HepG2 (cell line): ENCODE data around the gene LRTM2. TPM values are rescaled to one million over a fixed set of nuclear protein-coding genes. Genes with fewer than 3 reads are reported as not detected.

ENCODE experiments used
- ATF7 ChIP-seq, 2 experiments: fragments of 450-650 bp in 1 of 2; sonication (generic) in 1 of 2; formaldehyde crosslinking in 1 of 2; IDR thresholded peaks; 2 replicates each; pipeline versions ENCODE4 v1.4.0 to v1.6.1; 2016 to 2020; ENCODE audit warnings: antibody characterized with exemption in 1 of 2, mild to moderate bottlenecking in 1 of 2, missing genetic modification reagents in 1 of 2
- CEBPG ChIP-seq: IDR thresholded peaks from 2 replicates; pipeline ENCODE4 v1.6.1; 2016
- CREM ChIP-seq, 2 experiments: sonication (generic) in 1 of 2; formaldehyde crosslinking in 1 of 2; IDR thresholded peaks; 2 replicates each; pipeline versions ENCODE4 v1.4.0 to v1.6.1; 2016 to 2020; ENCODE audit warnings: antibody characterized with exemption in 1 of 2, mild to moderate bottlenecking in 1 of 2, missing genetic modification reagents in 1 of 2
- FOXK1 ChIP-seq: sonication (generic); formaldehyde crosslinking; IDR thresholded peaks from 2 replicates; pipeline ENCODE4 v1.4.0; 2020; ENCODE audit warnings: low read depth, missing genetic modification reagents, borderline replicate concordance
- FOXO1 ChIP-seq: sonication (generic); formaldehyde crosslinking; IDR thresholded peaks from 2 replicates; pipeline ENCODE4 v1.4.0; 2020; ENCODE audit warnings: missing genetic modification reagents
- HOXA3 ChIP-seq: sonication (generic); formaldehyde crosslinking; IDR thresholded peaks from 2 replicates; pipeline ENCODE4 v1.5.0; 2020; ENCODE audit warnings: missing genetic modification reagents
- HOXA9 ChIP-seq: sonication (generic); formaldehyde crosslinking; IDR thresholded peaks from 2 replicates; pipeline ENCODE4 v1.8.1; 2022; ENCODE audit warnings: missing genetic modification reagents, mild to moderate bottlenecking, moderate library complexity, borderline replicate concordance
- KAT2B ChIP-seq: fragments of 150-350 bp; IDR thresholded peaks from 2 replicates; pipeline ENCODE4 v1.6.1; 2014; ENCODE audit warnings: low read depth, low read length, borderline replicate concordance
- KLF16 ChIP-seq, 2 experiments: sonication (generic) in 1 of 2; formaldehyde crosslinking in 1 of 2; IDR thresholded peaks; 2 replicates each; pipeline versions ENCODE4 v1.6.1 to v1.8.0; 2016 to 2023; ENCODE audit warnings: missing genetic modification reagents in 2 of 2, missing compliant biosample characterization in 1 of 2
- MEF2D ChIP-seq: sonication (generic); formaldehyde crosslinking; IDR thresholded peaks from 2 replicates; pipeline ENCODE4 v1.5.1; 2020; ENCODE audit warnings: mild to moderate bottlenecking, missing genetic modification reagents
- MIER2 ChIP-seq: IDR thresholded peaks from 2 replicates; pipeline ENCODE4 v1.6.1; 2016; ENCODE audit warnings: missing biosample characterization, missing genetic modification reagents
- NFRKB ChIP-seq: fragments of 450-650 bp; IDR thresholded peaks from 2 replicates; pipeline ENCODE4 v1.6.1; 2017
- SMAD1 ChIP-seq: sonication (generic); formaldehyde crosslinking; IDR thresholded peaks from 2 replicates; pipeline ENCODE4 v1.4.0; 2020; ENCODE audit warnings: missing genetic modification reagents, low read depth, mild to moderate bottlenecking, borderline replicate concordance
- SP5 ChIP-seq: IDR thresholded peaks from 2 replicates; pipeline ENCODE4 v1.6.1; 2016; ENCODE audit warnings: low read depth, borderline replicate concordance
- UBTF ChIP-seq: sonication (generic); formaldehyde crosslinking; IDR thresholded peaks from 2 replicates; pipeline ENCODE4 v1.4.0; 2020; ENCODE audit warnings: mild to moderate bottlenecking, missing genetic modification reagents
- ZBED4 ChIP-seq: sonication (generic); formaldehyde crosslinking; IDR thresholded peaks from 2 replicates; pipeline ENCODE4 v1.4.0; 2020; ENCODE audit warnings: missing genetic modification reagents, borderline replicate concordance
- ZFP36L1 ChIP-seq: sonication (generic); formaldehyde crosslinking; IDR thresholded peaks from 2 replicates; pipeline ENCODE4 v1.8.0; 2022; ENCODE audit warnings: mild to moderate bottlenecking, missing genetic modification reagents, moderate library complexity
- ZNF83 ChIP-seq: sonication (generic); formaldehyde crosslinking; IDR thresholded peaks from 2 replicates; pipeline ENCODE4 v1.4.0; 2020; ENCODE audit warnings: missing genetic modification reagents, mild to moderate bottlenecking, borderline replicate concordance
- polyA plus RNA-seq, 8 experiments: library from polyadenylated mRNA; depleted of rRNA in 3 of 8; stranded (reverse) in 7 of 8; unstranded in 1 of 8; fragments of >200 nt; fragmentation: Illumina TruSeq in 4 of 8; extraction: Trizol in 4 of 8; gene quantifications; 2 replicates each; pipeline versions ENCODE4 v1.2.1 to v1.2.3, GENCODE V29; 2011 to 2016; ENCODE audit warnings: low read depth in 4 of 8, missing spikeins in 1 of 8, mixed read lengths in 1 of 8; ENCODE audit not compliant: insufficient read depth in 1 of 8
- total RNA-seq, 5 experiments: library from RNA; depleted of rRNA; stranded (reverse); fragments of >200 nt; fragmentation: Illumina TruSeq; extraction: Trizol; gene quantifications; 2 replicates each; pipeline ENCODE4 v1.2.3, GENCODE V29; 2016; ENCODE audit warnings: low read depth in 1 of 5
- TF ChIP-seq, protein P1 (sequence below): sonication (generic); formaldehyde crosslinking; IDR thresholded peaks from 2 replicates; pipeline ENCODE4 v1.9.0; 2021; ENCODE audit warnings: missing genetic modification reagents, borderline replicate concordance
- TF ChIP-seq, protein P2 (sequence below): sonication (generic); formaldehyde crosslinking; IDR thresholded peaks from 2 replicates; pipeline ENCODE4 v1.4.0; 2020; ENCODE audit warnings: missing genetic modification reagents

Gene LRTM2
- total and polyA plus RNA-seq, 2 of the 13 experiments (the other 11 are each of a cell fraction or from before 2014, with no cell fraction given) = 0.09 TPM; not detected in 1

GRCh38 chr12:1837541-1838204, 17.3 kb downstream of the LRTM2 start (continued):
- TF ChIP-seq, protein P1, sequence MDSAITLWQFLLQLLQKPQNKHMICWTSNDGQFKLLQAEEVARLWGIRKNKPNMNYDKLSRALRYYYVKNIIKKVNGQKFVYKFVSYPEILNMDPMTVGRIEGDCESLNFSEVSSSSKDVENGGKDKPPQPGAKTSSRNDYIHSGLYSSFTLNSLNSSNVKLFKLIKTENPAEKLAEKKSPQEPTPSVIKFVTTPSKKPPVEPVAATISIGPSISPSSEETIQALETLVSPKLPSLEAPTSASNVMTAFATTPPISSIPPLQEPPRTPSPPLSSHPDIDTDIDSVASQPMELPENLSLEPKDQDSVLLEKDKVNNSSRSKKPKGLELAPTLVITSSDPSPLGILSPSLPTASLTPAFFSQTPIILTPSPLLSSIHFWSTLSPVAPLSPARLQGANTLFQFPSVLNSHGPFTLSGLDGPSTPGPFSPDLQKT (CRISPR knock-in tag) = no peak
- TF ChIP-seq ATF7 (IDR thresholded peaks at IDR 0.05) (no peak), ATF7 (CRISPR knock-in tag; IDR thresholded peaks at IDR 0.05) (peak; percentile 86), KLF16 (CRISPR knock-in tag; IDR thresholded peaks at IDR 0.05) (peak in 1 of 2 experiments; percentile 37; a peak in 1 of 4 replicates), FOXO1 (CRISPR knock-in tag) (peak; percentile 77; the same call in 1 of the 2 replicates), NFRKB (no peak), ZFP36L1 (CRISPR knock-in tag) (no peak), SP5 (0 out of 2 replicates have a peak, but pooled peaks have one; percentile 44), HOXA3 (CRISPR knock-in tag) (peak; percentile 59; the same call in 1 of the 2 replicates), KAT2B (no peak), MIER2 (peak; percentile 81; the same call in 1 of the 2 replicates), CREM (IDR thresholded peaks at IDR 0.05) (peak; percentile 49; the same call in 1 of the 2 replicates), CREM (CRISPR knock-in tag; IDR thresholded peaks at IDR 0.05) (no peak), ZNF83 (CRISPR knock-in tag) (no peak), ZBED4 (CRISPR knock-in tag) (peak; percentile 33; the same call in 1 of the 2 replicates), UBTF (CRISPR knock-in tag) (peak; percentile 63), MEF2D (0 out of 2 replicates have a peak, but pooled peaks have one; percentile 46), SMAD1 (CRISPR knock-in tag) (no peak), CEBPG (peak; percentile 32; the same call in 1 of the 2 replicates), HOXA9 (CRISPR knock-in tag) (no peak), FOXK1 (CRISPR knock-in tag) (peak; percentile 66; the same call in 1 of the 2 replicates)
- TF ChIP-seq, protein P2, sequence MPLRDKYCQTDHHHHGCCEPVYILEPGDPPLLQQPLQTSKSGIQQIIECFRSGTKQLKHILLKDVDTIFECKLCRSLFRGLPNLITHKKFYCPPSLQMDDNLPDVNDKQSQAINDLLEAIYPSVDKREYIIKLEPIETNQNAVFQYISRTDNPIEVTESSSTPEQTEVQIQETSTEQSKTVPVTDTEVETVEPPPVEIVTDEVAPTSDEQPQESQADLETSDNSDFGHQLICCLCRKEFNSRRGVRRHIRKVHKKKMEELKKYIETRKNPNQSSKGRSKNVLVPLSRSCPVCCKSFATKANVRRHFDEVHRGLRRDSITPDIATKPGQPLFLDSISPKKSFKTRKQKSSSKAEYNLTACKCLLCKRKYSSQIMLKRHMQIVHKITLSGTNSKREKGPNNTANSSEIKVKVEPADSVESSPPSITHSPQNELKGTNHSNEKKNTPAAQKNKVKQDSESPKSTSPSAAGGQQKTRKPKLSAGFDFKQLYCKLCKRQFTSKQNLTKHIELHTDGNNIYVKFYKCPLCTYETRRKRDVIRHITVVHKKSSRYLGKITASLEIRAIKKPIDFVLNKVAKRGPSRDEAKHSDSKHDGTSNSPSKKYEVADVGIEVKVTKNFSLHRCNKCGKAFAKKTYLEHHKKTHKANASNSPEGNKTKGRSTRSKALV (CRISPR knock-in tag) = no peak
